Measurements from ENCODE around the gene TGFB1. TPM values are rescaled to one million over a fixed set of nuclear protein-coding genes. Genes with fewer than 3 reads are reported as not detected.

The TGFB1 gene
- total and polyA plus RNA-seq, 9 of the 15 experiments (the other 6 are each of a cell fraction or from before 2014, with no cell fraction given): 0.24 to 159 (median 17.2) TPM

GRCh38 chr19:41309180-41310032 is 44.3 kb downstream of the TGFB1 start (continued):
- TF ChIP-seq ESRRB (CRISPR knock-in tag; IDR thresholded peaks at IDR 0.05; ENCODE audit: borderline replicate concordance): no peak
- no peak for TF ChIP-seq CBX2 (IDR thresholded peaks at IDR 0.05; ENCODE audit: insufficient read depth, low read length, poor library complexity, severe bottlenecking)
- TF ChIP-seq BACH1 (tag; IDR thresholded peaks at IDR 0.05): peak; percentile 17; the same call in 1 of the 2 replicates
- TF ChIP-seq, protein P1, sequence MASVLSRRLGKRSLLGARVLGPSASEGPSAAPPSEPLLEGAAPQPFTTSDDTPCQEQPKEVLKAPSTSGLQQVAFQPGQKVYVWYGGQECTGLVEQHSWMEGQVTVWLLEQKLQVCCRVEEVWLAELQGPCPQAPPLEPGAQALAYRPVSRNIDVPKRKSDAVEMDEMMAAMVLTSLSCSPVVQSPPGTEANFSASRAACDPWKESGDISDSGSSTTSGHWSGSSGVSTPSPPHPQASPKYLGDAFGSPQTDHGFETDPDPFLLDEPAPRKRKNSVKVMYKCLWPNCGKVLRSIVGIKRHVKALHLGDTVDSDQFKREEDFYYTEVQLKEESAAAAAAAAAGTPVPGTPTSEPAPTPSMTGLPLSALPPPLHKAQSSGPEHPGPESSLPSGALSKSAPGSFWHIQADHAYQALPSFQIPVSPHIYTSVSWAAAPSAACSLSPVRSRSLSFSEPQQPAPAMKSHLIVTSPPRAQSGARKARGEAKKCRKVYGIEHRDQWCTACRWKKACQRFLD (CRISPR knock-in tag; IDR thresholded peaks at IDR 0.05): no peak
- TF ChIP-seq CAMTA2 (CRISPR knock-in tag; conservative IDR thresholded peaks at IDR 0.05): 0 out of 2 replicates have a peak, but pooled peaks have one; percentile 21
- no peak for TF ChIP-seq ZBTB9 (CRISPR knock-in tag; IDR thresholded peaks at IDR 0.05)
- TF ChIP-seq NR4A1 (CRISPR knock-in tag; IDR thresholded peaks at IDR 0.05): no peak
- TF ChIP-seq NR4A1 (tag; IDR thresholded peaks at IDR 0.05): no peak
- TF ChIP-seq EHMT2 (IDR thresholded peaks at IDR 0.05): peak; percentile 33; the same call in 1 of the 2 replicates
- no peak for TF ChIP-seq ARHGAP35 (IDR thresholded peaks at IDR 0.05; ENCODE audit: partially characterized antibody)
- TF ChIP-seq, protein P2, sequence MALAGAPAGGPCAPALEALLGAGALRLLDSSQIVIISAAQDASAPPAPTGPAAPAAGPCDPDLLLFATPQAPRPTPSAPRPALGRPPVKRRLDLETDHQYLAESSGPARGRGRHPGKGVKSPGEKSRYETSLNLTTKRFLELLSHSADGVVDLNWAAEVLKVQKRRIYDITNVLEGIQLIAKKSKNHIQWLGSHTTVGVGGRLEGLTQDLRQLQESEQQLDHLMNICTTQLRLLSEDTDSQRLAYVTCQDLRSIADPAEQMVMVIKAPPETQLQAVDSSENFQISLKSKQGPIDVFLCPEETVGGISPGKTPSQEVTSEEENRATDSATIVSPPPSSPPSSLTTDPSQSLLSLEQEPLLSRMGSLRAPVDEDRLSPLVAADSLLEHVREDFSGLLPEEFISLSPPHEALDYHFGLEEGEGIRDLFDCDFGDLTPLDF (CRISPR knock-in tag; IDR thresholded peaks at IDR 0.05): 0 out of 2 replicates have a peak, but pooled peaks have one; percentile 6
- TF ChIP-seq CHCHD3 (CRISPR knock-in tag; IDR thresholded peaks at IDR 0.05): no peak
- TF ChIP-seq ZNF408 (CRISPR knock-in tag; IDR thresholded peaks at IDR 0.05; ENCODE audit: low read depth): no peak
- TF ChIP-seq, protein P3, sequence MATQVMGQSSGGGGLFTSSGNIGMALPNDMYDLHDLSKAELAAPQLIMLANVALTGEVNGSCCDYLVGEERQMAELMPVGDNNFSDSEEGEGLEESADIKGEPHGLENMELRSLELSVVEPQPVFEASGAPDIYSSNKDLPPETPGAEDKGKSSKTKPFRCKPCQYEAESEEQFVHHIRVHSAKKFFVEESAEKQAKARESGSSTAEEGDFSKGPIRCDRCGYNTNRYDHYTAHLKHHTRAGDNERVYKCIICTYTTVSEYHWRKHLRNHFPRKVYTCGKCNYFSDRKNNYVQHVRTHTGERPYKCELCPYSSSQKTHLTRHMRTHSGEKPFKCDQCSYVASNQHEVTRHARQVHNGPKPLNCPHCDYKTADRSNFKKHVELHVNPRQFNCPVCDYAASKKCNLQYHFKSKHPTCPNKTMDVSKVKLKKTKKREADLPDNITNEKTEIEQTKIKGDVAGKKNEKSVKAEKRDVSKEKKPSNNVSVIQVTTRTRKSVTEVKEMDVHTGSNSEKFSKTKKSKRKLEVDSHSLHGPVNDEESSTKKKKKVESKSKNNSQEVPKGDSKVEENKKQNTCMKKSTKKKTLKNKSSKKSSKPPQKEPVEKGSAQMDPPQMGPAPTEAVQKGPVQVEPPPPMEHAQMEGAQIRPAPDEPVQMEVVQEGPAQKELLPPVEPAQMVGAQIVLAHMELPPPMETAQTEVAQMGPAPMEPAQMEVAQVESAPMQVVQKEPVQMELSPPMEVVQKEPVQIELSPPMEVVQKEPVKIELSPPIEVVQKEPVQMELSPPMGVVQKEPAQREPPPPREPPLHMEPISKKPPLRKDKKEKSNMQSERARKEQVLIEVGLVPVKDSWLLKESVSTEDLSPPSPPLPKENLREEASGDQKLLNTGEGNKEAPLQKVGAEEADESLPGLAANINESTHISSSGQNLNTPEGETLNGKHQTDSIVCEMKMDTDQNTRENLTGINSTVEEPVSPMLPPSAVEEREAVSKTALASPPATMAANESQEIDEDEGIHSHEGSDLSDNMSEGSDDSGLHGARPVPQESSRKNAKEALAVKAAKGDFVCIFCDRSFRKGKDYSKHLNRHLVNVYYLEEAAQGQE (IDR thresholded peaks at IDR 0.05; ENCODE audit: borderline replicate concordance): peak; percentile 31; the same call in 1 of the 2 replicates
- TF ChIP-seq, protein P3 (CRISPR knock-in tag; IDR thresholded peaks at IDR 0.05; ENCODE audit: low read depth): no peak
